Measurements from ENCODE around the gene CDH16. TPM values are rescaled to one million over a fixed set of nuclear protein-coding genes. Genes with fewer than 3 reads are reported as not detected.
"Not testable (repeated sequence)": the region's sequence is repeated elsewhere in the genome, so short reads cannot be mapped to it uniquely, and the experiment has no call there.

The CDH16 gene, protein sequence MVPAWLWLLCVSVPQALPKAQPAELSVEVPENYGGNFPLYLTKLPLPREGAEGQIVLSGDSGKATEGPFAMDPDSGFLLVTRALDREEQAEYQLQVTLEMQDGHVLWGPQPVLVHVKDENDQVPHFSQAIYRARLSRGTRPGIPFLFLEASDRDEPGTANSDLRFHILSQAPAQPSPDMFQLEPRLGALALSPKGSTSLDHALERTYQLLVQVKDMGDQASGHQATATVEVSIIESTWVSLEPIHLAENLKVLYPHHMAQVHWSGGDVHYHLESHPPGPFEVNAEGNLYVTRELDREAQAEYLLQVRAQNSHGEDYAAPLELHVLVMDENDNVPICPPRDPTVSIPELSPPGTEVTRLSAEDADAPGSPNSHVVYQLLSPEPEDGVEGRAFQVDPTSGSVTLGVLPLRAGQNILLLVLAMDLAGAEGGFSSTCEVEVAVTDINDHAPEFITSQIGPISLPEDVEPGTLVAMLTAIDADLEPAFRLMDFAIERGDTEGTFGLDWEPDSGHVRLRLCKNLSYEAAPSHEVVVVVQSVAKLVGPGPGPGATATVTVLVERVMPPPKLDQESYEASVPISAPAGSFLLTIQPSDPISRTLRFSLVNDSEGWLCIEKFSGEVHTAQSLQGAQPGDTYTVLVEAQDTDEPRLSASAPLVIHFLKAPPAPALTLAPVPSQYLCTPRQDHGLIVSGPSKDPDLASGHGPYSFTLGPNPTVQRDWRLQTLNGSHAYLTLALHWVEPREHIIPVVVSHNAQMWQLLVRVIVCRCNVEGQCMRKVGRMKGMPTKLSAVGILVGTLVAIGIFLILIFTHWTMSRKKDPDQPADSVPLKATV
- total RNA-seq (2014; rRNA removed), result not detected in 2 replicates
- not detected for polyA plus RNA-seq (2012)

DNA sequence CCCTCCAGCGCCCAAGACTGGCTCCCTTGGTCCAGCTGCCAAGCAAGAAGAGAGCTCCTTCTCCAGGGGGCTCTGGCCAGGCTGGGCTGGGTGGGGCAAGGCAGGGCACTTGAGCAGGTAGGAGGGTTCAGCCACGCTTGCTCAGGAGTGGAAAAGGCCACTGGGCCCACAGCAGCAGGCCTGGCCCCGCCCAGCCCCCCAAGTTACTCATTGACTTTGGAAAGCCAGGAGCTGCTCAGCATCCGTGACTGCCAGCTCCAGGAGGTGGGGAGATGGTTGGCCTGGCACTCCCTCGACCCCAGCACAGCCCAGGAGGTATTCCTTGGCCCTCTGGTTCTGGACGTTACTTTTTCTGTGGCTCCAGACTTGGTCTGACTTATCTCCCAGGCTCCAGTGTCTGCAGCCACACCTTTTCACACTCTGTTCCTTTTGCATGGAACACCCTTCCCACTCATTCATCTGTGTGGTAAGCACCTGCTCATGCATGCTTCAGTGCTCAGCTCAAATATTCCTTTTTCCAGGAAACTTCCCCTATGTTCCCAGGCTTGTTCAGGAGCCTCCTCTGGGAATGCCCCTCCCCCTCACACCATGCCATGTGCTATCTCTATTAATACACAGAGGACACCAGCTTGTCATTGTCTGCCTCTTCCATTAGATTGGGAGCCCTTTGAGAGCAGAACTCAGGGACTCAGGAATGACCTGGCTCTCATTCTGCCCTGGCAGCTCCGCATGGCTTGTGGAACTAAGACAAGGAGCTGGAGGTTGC is at the start of gene CDH16:
Gene CDH16 (minus strand): TSS at position 83 of the 766 bp plus-strand sequence. CDS start 820 bp downstream, outside the sequence.
- no peak for DNase-seq (ENCODE audit: low read depth)

DNA sequence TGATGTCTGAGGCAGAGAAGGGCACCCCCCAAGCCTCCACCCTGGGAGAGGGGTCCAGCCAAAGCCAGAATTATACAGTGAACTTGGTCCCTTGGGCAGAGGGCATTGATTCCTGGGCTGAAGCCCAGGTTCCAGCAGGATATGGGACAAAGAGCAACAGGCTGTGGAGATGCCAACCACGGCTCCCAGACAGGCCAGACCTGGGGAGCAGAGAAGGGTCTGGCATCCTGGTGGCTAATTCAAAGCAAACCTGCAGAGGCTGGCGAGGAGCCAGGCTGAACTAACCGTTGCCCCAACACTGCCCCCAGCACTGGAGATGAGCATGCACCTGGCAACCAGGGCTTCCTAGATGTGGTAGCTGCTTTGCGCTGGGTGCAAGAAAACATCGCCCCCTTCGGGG is 45.4 kb upstream of the CDH16 start:
- no peak for DNase-seq (ENCODE audit: low read depth)

DNA sequence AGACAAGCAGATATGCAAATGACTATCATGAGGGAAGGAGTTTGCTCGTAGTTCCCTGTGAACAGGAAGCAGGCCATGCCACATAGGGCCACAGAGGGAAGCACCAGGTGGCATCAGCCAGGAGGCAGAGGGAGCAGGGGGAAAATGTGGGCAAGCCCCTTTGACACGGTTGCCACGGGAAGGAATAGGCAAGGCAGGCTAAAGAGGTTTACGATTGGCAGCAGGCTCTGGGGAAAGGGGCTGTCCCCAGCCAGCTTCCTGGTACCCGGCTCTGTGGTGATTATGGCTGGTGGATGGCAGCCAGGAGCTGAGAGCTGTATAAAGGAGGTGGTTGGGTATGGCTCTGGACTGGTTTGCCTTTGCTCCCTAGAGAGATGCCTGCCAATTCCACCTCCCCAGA is 43.2 kb upstream of the CDH16 start:
- DNase-seq (ENCODE audit: low read depth), result no peak

DNA sequence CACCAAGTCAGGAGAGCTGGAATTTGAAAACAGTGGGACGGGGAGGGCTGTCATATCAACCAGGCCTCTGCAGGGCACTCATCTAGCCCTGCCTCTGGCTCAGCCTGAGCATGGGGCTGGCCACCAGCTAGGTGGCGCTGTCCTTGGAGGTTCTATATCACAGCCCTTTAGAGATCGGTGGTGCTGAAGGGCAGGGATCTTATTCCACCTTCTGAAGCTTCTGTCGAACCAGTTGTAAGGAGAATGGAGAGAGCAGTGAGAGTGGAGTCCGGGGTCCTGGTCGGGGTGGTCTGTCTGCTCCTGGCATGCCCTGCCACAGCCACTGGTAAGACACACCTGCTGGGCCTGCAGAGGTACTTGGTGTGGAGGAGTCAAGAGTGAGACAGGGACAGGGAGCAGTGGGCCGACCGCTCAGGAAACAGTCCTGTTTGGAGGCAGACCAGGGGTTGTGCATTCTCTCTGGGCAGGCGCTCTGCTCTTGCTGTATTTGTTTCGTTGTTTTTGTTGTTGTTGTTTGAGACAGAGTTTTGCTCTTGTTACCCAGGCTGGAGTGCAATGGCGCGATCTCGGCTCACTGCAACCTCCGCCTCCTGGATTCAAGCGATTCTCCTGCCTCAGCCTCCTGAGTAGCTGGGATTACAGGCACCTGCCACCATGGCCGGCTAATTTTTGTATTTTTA is 42.5 kb upstream of the CDH16 start, which contains the start of gene CES3:
Gene CES3 (plus strand): TSS at position 202 of the 680 bp plus-strand sequence. CDS start 42 bp downstream, at position 244.
- DNase-seq (ENCODE audit: low read depth), result peak; percentile 58

DNA sequence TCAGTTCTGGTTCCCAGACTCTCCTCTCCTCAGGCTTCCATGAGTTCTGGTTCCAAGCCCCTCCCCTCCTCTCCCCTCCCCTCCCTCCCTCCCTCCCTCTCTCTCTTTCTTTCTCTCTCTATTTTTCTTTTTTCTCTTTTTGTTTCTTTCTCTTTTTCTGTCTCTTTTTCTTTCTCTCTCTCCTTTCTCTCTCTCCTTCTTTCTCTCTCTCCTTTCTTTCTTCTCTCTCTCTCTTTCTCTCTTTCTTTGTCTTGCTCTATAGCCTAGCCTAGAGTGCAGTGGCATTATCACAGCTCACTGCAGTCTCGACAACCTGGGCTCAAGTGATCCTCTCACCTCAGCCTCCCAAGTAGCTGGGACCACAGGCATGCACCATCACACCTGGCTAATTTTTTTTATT is 41.6 kb upstream of the CDH16 start:
- DNase-seq (ENCODE audit: low read depth), result no peak

DNA sequence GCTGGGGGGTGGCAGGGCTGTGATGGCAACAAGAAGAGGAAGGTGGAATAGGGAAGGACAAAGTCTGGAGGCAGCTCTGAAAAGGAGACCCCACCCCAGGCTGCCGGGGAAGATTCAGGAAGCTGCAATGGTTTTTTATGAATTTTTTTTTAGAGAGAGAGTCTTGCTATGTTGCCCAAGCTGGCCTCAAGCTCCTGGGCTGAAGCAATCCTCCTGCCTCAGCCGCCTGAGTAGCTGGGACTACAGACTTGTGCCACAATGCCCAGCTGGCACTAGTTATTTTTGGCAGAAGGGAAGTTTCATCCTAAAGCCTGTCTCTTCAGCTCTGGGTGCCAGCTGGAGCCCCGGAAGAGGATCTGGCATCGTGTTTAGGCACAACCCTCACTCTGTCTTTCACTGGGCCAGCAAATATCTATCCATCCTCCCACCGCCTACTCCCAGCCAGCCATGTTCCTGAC is 41.0 kb upstream of the CDH16 start:
- no peak for DNase-seq (ENCODE audit: low read depth)

DNA sequence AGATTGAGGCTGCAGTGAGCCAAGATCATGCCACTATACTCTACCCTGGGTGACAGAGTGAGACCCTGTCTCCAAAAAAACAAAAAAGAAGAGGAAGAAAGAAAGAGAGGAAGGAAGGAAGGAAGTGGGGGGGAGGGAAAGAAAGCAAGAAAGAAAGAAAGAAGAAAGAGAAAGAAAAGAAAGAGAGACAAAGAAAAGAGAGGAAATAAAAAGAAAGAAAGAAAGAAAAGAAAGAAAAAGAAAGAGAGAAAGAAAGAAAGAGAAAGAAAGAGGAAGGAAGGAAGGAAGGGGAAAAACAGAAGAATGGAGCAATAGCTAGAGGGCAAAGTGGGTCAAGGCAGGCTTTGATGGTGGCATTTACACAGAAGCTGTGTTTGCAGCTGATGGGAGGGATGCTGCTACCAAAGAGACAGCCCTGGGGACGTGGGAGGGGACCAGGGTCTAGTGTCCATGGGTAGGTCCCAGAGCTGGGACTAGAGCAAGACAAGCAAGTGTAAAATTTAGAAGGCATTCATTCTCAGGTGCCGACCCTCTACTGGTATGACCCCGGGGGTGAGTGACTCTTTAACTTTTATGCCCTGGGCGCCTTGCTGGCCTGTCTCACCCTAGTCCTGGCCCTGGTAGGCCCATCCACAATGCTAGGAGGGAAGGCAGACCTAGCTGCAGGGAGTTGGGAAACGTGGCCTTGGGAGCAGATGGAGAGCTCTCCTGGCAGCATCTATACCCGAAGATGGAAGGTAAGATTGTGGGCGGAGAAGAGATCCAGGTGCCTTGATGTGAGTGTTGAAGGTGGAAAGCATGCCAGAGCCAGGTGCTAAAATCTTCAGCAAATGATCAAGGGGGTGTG is 40.4 kb upstream of the CDH16 start:
- no peak for DNase-seq (ENCODE audit: low read depth)

DNA sequence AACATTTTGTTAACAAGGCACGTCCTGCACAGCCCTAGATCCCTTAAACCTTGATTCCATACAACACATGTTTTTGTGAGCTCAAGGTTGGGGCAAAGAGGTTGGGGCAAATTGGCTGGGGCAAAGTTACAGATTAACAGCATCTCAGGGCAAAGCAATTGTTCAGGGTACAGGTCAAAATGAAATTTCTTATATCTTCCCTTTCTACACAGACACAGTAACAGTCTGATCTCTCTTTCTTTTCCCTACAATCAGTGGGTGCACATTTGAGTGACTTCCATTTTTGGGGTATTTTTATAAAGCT is 37.4 kb upstream of the CDH16 start:
- DNase-seq (ENCODE audit: low read depth), result not testable (repeated sequence)

DNA sequence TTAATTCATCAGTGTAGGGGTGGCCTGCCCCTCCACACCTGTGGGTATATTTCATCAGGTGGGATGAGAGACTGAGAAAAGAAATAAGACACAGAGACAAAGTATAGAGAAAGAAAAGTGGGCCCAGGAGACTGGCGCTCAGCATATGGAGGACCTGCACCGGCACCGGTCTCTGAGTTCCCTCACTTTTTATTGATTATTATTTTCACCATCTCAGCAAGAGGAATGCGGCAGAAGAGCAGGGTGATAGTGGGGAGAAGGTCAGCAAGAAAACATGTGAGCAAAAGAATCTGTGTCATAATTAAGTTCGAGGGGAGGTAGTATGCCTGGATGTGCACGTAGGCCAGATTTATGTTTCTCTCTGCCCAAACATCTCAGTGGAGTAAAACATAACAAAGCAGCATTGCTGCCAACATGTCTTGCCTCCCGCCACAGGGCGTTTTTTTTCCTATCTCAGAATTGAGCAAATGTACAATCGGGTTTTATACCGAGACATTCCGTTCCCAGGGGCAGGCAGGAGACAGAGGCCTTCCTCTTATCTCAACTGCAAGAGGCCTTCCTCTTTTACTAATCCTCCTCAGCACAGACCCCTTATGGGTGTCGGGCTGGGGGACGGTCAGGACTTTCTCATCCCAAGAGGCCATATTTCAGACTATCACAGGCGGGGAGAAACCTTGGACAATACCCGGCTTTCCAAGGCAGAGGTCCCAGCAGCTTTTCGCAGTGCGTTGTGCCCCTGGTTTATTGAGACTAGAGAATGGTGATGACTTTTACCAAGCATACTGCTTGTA is 36.9 kb upstream of the CDH16 start:
- DNase-seq (ENCODE audit: low read depth), result not testable (repeated sequence)

DNA sequence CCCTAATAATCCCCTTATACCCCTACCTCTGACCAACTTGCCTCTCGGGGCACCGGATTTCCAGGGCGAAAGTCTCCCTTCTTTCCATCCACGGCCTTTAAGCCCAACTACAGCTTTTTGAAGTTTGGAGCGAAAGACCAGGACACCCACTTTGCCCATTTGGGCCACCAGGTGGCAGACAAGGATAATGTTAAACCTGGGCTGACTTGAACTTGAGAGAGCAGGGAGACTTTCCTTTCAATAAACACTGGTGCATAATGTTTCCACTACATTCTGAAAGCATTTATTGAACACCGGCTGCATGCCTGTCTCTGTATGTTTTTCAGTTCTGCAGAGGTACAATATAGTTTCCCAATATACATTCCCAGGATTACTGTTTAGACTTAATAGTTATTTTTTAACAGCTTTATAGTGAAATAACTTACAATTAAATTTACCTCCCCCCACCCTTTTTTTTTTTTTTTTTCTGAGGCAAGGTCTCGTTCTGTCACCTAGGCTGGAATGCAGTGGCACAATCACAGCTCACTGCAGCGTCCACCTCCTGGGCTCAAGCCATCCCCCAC is 35.5 kb upstream of the CDH16 start:
- DNase-seq (ENCODE audit: low read depth), result peak; percentile 74

DNA sequence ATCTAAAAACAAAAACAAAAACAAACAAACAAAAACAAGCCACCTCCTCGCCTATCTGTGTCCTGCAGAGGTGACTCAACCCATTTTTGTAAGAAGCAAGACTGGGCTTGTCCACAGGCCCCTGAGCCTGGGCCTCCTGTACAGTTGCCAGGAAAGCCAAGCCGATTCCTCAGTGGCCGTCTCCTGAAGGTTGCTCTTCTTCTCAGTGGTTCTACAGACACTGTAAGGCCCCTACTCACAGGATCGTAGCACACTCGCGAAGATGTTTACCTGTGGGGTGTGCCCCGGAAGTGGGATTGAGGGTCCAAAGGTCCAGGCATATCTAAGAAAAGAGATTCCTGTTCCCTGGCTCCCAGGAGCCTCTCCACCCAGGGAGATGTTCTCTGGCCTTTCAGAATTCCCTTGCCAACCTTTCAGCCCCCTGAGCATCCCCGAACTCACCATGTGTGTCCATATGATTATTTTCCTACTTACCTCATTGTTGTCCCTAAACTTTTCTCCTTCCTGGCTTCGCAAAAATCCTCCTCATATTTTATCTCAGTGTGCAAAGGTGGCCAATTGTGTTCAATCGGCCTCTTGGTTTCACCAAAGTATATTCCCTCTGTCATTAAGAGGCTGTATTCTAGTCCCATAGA is 34.9 kb upstream of the CDH16 start:
- no peak for DNase-seq (ENCODE audit: low read depth)

DNA sequence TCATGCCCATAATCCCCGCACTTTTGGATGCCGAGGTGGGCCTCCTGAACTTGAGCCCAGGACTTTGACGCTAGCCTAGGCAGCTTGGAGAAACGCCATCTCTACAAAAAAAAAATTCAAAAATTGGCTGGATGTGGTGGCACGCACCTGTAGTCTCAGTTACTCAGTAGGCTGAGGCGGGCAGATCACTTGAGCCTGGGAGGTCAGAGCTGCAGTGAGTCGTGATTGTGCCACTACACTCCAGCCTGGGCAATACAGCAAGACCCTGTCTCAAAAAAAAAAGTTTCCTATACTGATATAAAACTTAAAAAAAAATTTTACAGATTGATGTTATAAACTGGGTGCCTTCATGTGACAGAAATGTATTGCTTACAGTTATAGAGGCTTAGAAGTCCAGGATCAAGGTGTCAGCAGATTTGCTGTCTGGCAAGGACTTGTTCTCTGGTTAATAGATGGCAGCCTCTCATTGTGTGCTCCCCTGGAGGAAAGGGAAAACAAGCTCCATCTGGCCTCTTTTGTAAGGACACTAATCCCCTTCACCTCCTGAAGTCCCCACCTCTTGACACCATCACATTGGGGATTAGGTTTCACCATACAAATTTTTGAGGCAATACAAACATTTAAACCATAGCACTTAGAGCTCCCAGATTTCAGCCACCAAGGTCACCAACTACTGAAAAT is 33.9 kb upstream of the CDH16 start:
- DNase-seq (ENCODE audit: low read depth), result no peak

DNA sequence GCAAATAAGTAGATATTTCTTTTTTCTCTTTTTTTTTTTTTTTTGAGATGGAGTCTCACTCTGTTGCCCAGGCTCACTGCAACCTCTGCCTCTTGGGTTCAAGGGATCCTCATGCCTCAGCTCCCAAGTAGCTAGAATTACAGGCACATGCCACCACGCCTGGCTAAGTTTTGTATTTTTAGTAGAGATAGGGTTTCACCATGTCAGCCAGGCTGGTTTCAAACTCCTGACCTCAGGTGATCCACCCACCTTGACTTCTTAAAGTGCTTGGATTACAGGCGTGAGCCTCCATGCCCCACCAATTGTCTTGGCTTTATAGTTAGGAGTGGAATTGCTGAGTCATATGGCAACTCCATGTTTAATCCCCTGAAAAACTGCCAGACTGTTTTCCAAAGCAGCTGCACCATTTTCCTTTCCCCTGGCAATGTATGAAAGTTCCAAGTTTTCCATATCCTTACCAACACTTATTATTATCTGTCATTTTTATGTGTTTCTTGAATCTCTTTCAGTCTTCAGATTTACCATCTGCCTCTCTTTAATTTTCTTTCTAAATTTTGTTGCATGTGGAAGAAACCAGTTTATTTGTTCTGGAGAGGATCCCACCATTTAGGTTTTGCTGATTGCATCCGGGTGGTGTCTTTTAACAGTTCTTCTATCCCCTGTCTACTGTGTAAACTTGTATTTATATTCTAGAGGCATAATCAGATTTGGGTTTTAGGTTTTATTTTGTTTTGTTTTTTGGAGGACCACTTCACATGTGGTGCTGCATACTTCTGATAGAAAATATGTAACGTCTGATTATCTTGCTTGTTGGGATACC is 32.5 kb upstream of the CDH16 start:
- DNase-seq (ENCODE audit: low read depth), result peak; percentile 35

DNA sequence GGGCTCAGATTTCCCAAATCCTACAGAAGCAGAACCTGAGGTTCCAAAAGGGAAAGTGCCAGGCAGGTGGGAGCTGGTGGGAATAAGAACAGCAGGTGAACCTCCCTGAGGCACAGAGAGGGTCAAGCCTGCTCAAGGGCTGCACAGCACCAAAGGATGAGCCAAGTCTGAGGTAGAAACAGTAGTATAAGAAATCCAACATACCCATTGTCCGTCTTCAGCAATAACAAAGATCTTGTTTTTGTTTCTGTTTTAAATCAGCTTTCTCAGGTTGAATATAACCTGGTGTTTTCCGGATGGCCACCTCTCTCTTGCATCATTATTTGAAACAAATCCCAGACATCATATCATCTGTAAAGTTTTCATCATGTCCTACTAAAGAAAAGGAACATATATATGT is 31.8 kb upstream of the CDH16 start:
- no peak for DNase-seq (ENCODE audit: low read depth)

DNA sequence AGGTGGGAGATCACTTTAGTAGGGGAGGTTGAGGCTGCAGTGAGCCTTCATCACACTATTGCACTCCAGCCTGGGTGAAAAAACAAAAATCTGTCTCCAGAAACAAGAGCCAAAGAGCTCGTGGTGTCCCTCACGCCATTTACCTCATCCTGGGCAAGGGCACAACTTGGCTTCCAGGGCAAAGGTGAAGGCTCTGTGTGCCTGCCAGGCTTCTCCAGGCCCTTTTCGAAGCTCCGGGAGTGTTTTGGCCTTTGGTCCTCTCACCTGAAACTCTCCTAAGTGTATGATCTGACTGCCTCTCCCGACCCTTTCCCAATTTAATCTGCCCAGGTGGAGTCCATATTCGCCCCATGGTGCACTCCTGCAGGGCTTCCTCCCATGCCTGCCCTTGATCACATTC is 30.8 kb upstream of the CDH16 start:
- no peak for DNase-seq (ENCODE audit: low read depth)

DNA sequence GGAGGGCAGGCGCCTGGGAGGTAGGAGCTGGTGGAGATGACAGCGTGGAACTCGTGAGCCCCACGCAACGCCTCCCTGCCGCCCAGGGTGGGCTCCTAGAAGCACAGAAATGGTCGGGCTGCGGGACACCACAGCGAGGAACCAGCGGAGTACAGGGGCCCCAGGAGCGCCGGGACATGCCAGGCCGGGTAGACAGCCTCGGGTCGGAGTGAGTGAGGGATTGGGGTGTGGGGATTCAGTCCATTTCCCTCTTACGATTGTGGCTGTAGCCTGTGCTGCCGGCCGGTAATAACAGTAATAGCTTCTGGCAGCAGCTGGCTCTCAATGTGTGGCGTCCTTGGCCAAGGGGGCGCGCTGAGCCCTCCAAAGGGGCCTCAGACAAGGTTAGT is 30.1 kb upstream of the CDH16 start:
- DNase-seq (ENCODE audit: low read depth), result no peak

DNA sequence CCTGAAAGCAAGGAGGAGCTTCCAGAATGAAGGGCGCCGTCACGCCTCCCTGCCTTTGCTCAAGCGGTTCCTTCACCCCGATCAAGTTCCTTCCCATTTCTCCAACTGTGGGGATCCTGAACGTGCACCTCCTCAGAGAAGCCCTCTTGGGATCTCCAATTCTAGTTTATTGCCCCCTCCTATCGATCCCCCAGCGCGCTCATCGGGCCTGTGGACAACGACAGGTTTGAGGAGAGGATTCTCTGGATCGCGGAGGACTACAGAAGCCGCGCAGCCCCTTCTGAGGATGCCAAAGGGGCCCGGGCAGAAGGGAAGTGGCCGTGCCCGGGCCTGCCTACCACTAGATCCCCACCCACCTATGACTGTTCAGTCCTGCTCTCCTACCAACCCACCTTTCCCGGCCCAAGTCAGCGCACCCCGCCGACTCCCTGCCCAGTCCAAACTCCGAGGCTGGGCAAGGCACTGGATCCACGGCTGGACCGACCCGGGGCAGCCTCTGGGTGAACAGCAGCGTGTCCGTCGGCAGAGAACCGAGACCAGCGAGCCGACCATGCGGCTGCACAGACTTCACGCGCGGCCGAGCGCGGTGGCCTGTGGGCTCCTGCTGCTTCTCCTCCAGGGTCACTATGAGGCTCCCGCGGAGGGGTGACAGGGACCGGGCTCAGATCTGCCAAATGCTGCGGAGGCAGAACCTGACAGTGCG is 29.6 kb upstream of the CDH16 start:
- DNase-seq (ENCODE audit: low read depth), result no peak
